HUDEP-2 (cell line): ENCODE data around the gene C11orf97.

ENCODE experiments used
- DNase-seq, 76 experiments: peaks; one replicate each; lab custom pipeline; 2025; ENCODE audit not compliant: unreplicated experiment in 76 of 76; lab: John Stamatoyannopoulos, UW

Gene C11orf97

GRCh38 chr11:94524341-94524740 is 12.1 kb downstream of the C11orf97 start:
- no peak for DNase-seq

GRCh38 chr11:94525546-94526324 is 13.5 kb downstream of the C11orf97 start:
- DNase-seq: no peak

GRCh38 chr11:94526645-94527438 is 14.6 kb downstream of the C11orf97 start:
- DNase-seq: no peak

- no peak for DNase-seq
Observed at GRCh38 chr11:94528551-94528950, 16.3 kb downstream of the C11orf97 start.

- DNase-seq: no peak
Observed at GRCh38 chr11:94532211-94532610, 19.9 kb downstream of the C11orf97 start.

GRCh38 chr11:94533206-94533605 is 20.9 kb downstream of the C11orf97 start:
- DNase-seq: no peak

GRCh38 chr11:94533696-94534630 is 21.7 kb downstream of the C11orf97 start:
- no peak for DNase-seq

- DNase-seq: no peak
Observed at GRCh38 chr11:94536386-94536785, 24.1 kb downstream of the C11orf97 start.

- DNase-seq: no peak
Observed at GRCh38 chr11:94537031-94537600, 24.9 kb downstream of the C11orf97 start.

GRCh38 chr11:94539420-94539819 is 27.2 kb downstream of the C11orf97 start:
- DNase-seq: no peak

- DNase-seq: peak in 55 of 76 experiments; percentile 2 to 78 (median 39)
Observed at GRCh38 chr11:94543695-94544645, 31.7 kb downstream of the C11orf97 start, which contains the start of gene FUT4. FUT4 (plus strand) TSS chr11:94543921; CDS start chr11:94544134, 213 bp downstream.

GRCh38 chr11:94544646-94545263 is 32.5 kb downstream of the C11orf97 start:
- DNase-seq: no peak

- DNase-seq: no peak
Observed at GRCh38 chr11:94545264-94546161, 33.3 kb downstream of the C11orf97 start.

GRCh38 chr11:94546162-94546470 is 33.9 kb downstream of the C11orf97 start:
- DNase-seq: no peak

- no peak for DNase-seq
Observed at GRCh38 chr11:94546886-94547285, 34.6 kb downstream of the C11orf97 start.

GRCh38 chr11:94549146-94549545 is 36.9 kb downstream of the C11orf97 start:
- no peak for DNase-seq

- DNase-seq: no peak
Observed at GRCh38 chr11:94550513-94550912, 38.3 kb downstream of the C11orf97 start.

- DNase-seq: no peak
Observed at GRCh38 chr11:94553938-94554337, 41.7 kb downstream of the C11orf97 start.
